Omental fat pad (tissue), 4 donors: ENCODE measurements around the gene SLIT1. TPM values are rescaled to one million over a fixed set of nuclear protein-coding genes. Genes with fewer than 3 reads are reported as not detected.

Experiments
- ATAC-seq: fragments of 150-250 bp; one replicate; pipeline ENCODE4 v1.9.1; 2016; ENCODE audit warnings: mild to moderate bottlenecking, moderate library complexity; ENCODE audit not compliant: low FRiP score
- DNase-seq: peaks from one replicate; pipeline ENCODE4 v3.0.0-alpha.2; 2019; ENCODE audit warnings: low spot score
- CTCF ChIP-seq, 3 donors: fragments of 450-650 bp; IDR thresholded peaks; one replicate each; pipeline ENCODE4 v1.5.1; 2016 to 2017; ENCODE audit warnings: antibody characterized with exemption in 3 of 3, mild to moderate bottlenecking in 3 of 3, moderate library complexity in 2 of 3
- total RNA-seq, 4 donors: library from RNA; depleted of rRNA; stranded (reverse); fragments of >200 nt; gene quantifications; one replicate each; pipeline ENCODE4 v1.1.0, GENCODE V29; 2016

SLIT1 gene
- total RNA-seq, 4 donors from 2014 or later: 0.12 to 1.1 (median 0.28) TPM

GRCh38 chr10:97000487-97001182 is 185.1 kb downstream of the SLIT1 start:
- ATAC-seq: peak; percentile 64
- TF ChIP-seq CTCF (IDR thresholded peaks at IDR 0.05): no peak
- DNase-seq: no peak

GRCh38 chr10:96999987-97000386 is 185.8 kb downstream of the SLIT1 start:
- DNase-seq (no peak), ATAC-seq (no peak)
- no peak for TF ChIP-seq CTCF (IDR thresholded peaks at IDR 0.05)

- TF ChIP-seq CTCF (IDR thresholded peaks at IDR 0.05): no peak
- ATAC-seq: peak; percentile 16
- no peak for DNase-seq
Measured at GRCh38 chr10:96999337-96999736, 186.4 kb downstream of the SLIT1 start.

GRCh38 chr10:96998329-96998888 is 187.3 kb downstream of the SLIT1 start:
- no peak for TF ChIP-seq CTCF (IDR thresholded peaks at IDR 0.05)
- DNase-seq (no peak), ATAC-seq (no peak)

- no peak for TF ChIP-seq CTCF (IDR thresholded peaks at IDR 0.05)
- no peak for DNase-seq
- no peak for ATAC-seq
Measured at GRCh38 chr10:96996275-96996965, 189.3 kb downstream of the SLIT1 start.

GRCh38 chr10:96995851-96996250 is 189.9 kb downstream of the SLIT1 start:
- TF ChIP-seq CTCF (IDR thresholded peaks at IDR 0.05): no peak
- ATAC-seq: no peak
- no peak for DNase-seq
